Activated CD4-positive, CD25-positive, alpha-beta regulatory T cell treated with anti-CD3 and anti-CD28 coated beads, Interleukin-2, amount 50 U/mL, for 16 hours (primary cell): ENCODE results near the gene RBM10.

Source experiments
- DNase-seq: peaks from one replicate; pipeline ENCODE4 v3.0.0-alpha.2; 2020; ENCODE audit warnings: low read depth, low spot score

The RBM10 gene

DNA sequence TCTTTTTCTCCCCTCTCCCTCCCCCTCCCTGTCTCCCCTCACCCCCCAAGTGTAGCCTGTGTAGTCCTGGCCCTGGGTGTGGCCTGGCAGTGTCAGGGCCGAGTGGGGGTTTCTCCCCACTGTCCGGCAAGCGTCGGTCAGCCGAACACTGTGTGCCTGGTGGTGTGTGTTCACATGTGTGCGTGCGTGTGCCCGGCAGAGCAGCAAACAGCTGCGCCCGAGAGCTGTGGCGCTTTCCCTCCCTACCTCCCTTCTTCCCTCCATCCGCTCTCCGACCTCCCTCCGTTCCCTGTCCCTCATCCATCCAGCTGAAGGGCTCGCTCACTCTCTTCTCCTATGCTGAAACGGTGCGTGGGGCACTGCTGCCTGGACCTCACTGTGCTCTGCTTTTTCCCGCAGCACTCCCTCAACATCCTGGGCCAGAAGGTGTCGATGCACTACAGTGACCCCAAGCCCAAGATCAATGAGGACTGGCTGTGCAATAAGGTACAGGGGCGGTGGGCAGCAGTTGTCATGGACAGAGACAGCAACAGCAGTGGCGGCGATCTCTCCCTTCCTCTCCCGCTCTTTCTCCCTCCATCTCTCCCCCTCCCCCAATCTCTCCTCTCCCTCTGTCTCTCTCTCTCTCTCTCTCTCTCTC, 31.2 kb downstream of the RBM10 start:
- DNase-seq: no peak

GRCh38 chrX:47177079-47177478, 32.1 kb downstream of the RBM10 start:
- DNase-seq: no peak

DNA sequence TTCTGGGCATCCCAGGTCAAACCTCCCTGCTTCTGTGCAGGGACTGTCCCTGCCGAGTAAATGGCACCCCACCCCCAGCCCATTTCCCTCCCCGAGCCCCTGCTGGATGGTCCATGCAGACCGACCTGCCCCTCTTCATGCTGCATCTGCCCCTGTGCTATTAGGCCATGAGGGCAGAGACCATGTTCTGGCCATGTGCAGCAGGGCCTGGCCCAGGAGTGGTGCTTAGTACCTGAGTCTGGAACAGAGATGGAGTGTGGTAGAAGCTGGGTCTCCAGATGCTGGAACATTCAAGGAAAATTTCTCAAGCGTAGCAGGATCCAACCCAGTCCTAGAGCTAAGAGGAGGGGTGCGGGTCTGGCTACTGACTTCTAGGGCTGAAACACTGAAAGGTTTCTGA, 33.3 kb downstream of the RBM10 start:
- no peak for DNase-seq

GRCh38 chrX:47179221-47179927, 34.4 kb downstream of the RBM10 start:
- DNase-seq: no peak

- DNase-seq: no peak
These were observed 34.9 kb downstream of the RBM10 start for GRCh38 chrX:47179928-47180255.

DNA sequence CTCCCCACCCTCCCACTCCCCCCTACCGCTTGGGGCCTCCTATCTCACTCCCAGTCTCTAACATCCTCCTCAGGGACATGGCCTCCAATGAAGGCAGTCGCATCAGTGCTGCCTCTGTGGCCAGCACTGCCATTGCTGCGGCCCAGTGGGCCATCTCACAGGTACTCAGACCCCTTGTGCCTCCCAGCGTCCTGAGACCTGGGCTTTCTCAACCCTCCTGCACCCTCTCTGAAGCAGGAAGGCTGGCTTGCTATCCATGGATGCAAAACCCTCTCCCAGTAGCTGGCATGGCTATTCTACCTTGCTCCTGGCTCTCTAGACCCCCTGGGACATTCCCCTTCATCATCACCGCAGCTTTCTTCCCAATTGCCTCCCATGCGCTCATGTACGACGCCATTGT, 35.3 kb downstream of the RBM10 start:
- DNase-seq: no peak

- DNase-seq: no peak
These were observed 36.3 kb downstream of the RBM10 start for GRCh38 chrX:47181301-47181700.

- DNase-seq: no peak
These were observed 37.2 kb downstream of the RBM10 start for GRCh38 chrX:47182106-47182700.

- no peak for DNase-seq
These were observed 39.5 kb downstream of the RBM10 start for GRCh38 chrX:47184486-47184885.

GRCh38 chrX:47185241-47185640, 40.2 kb downstream of the RBM10 start:
- DNase-seq: no peak

DNA sequence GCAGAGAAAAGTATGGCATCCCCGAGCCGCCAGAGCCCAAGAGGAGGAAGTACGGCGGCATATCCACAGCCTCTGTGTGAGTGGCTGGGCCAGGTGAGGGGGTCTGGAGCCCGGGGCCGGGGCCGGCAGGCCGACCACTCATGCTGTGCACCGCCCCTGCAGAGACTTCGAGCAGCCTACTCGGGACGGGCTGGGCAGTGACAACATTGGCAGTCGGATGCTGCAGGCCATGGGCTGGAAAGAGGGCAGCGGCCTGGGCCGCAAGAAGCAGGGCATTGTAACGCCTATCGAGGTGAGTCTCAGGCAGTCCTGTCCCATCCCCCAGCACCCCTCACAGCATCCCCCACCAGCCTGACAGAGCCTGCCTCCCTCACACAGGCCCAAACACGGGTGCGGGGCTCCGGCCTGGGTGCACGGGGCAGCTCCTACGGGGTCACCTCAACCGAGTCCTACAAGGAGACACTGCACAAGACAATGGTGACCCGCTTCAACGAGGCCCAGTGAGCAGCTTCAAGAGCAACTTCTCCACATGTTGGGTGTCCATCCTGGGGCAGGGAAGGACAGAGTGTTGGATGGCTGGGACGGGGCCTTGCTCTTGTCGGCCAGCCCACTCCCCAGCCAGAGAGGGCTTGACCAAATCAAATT, 41.2 kb downstream of the RBM10 start:
- DNase-seq: no peak

DNA sequence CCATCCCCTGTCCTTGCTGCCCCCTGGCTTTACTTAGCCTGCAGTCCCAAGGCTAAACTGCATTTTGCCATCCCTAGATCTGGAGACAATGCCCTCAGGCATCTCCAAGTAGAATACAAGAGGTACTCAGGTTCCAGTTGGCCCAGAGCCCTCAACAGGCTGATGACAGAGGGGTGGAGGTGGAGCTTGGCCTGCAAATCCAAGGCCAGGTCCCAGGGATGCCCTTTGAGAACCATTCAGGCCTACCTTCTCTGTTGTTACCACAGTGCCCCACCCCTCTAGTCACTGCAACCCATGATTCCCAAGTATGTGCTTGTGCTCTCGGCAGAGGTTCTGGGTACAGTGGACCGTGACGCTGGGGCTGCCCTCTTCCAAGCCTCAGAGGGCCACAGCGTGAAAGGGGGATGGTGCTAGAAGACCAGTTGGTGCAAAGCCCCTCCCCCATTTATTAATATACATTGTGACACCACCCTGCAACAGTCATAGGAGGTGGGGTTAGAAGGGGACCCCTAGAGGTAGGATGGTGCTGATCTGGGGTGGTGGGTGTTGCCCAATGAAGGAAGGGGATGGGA, 42.2 kb downstream of the RBM10 start:
- no peak for DNase-seq

- DNase-seq: no peak
These were observed 44.9 kb downstream of the RBM10 start for GRCh38 chrX:47189906-47190305.

DNA sequence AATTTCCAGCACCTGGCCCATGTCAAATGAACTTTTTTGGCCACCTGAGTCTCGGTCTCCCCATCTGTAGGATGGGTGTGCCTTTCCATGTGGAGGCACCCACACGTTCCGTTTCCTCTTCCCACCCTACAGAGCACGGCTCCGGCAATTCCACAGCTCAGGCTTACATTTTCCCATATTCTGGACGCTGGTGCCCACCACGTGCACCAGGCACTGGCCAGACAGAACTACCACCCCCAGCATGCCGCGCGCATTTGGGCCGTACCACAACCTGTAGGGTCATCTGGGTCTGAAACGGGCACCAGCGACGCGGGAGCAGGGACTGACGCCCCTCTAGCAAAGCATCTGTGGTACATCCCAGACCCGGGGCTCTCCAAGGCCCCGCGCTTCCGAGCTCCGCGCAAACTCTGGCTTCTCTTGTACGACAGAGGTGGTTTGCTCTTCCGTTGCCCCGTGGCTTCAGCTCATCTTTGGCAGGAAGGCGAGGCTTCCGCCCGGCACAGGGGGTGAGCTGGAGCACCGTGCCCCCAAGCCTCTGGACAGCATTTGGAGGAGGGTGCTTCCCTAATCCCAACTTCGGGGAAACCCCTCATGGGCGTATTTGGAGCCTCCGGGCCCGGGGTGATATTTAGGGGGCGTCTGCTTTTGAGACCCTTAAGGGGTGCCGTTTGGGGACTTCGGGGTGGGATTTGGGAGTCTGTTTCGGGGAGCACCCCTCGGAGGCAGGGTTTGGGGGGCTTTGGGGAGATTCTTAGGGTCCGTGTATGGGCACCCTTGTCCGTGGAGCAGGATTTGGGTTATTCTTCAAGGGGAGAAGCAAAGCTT, 45.6 kb downstream of the RBM10 start:
- peak; percentile 58 for DNase-seq

DNA sequence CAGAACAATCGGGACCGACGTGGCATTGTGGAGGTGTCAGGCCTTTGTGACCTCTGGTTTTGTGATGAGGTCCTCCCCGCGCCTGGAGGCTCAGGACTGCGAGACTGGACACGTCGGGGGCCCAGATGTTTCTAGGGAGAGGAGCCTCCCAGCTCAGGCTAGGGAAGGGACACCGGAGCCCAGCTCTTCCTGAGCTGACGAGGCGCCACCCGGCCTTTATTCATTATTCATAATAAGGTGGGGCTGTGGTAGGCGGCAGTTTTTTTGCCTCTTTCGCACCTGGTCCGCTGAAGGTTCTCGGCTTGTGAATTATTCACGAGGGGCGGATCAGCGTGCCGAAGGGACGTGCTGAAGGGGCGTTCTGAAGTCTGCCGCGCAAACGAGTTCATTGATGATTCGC, 46.3 kb downstream of the RBM10 start:
- DNase-seq: no peak

GRCh38 chrX:47191806-47192401, 46.9 kb downstream of the RBM10 start:
- no peak for DNase-seq

- DNase-seq: peak; percentile 89
These were observed 48.6 kb downstream of the RBM10 start, which contains the start of gene UBA1 for GRCh38 chrX:47193475-47194193. UBA1 (plus strand) TSS chrX:47193829; CDS start chrX:47198803, 4,974 bp downstream.

DNA sequence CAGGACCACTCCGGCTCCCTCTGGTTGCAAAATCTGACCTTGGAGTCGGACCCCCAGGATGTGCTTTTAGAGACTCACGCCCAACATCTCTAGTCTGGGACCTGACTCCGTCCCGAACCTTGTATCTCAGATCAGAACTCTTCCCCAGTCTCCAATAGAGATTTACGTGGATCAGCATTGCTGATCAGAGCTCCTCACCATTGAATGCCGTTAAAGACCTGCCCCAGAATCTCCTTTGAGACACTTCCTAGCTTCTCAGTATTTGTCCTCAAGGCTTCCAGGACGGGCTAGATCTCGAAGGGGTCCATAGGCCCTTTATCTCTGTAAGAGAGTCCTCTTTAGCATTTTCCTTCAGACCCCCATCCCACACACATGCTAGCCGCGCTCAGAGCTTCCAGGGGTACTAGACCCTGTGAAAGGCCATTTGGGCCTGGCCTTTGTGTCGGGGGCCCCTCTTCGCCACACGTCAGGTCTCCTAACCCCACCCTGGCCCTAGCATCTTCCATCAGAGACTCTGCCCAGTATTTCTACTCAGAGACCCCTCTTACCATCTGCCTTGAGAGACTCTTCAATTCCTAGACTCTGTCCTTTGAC, 49.3 kb downstream of the RBM10 start:
- DNase-seq: no peak

DNA sequence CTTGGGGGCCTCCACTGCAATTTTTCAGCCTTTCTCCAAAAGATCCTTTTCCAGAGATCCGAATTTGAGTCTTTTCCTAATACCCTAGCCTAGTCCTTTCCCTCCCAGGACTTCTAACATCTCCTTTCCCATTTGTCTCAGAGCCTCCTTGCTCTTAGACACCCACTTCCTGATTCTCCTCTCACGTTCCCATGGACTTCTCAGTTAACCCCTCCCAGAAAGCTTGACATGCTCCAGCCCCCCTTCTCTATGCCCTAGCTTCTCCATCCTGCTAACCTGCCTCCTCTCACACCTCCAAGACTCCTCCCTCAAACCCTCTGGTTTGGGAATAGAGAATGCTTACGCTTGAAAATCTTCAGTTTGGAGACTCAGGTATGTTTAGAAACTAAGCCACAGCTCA, 51.1 kb downstream of the RBM10 start:
- no peak for DNase-seq

GRCh38 chrX:47197526-47197925, 52.5 kb downstream of the RBM10 start:
- no peak for DNase-seq
